ENCODE data around the gene CTSD. TPM values are rescaled to one million over a fixed set of nuclear protein-coding genes. Genes with fewer than 3 reads are reported as not detected.

Gene CTSD
- total RNA-seq, 2 experiments from 2014 or later, result 31.7 to 44.1 TPM

DNA sequence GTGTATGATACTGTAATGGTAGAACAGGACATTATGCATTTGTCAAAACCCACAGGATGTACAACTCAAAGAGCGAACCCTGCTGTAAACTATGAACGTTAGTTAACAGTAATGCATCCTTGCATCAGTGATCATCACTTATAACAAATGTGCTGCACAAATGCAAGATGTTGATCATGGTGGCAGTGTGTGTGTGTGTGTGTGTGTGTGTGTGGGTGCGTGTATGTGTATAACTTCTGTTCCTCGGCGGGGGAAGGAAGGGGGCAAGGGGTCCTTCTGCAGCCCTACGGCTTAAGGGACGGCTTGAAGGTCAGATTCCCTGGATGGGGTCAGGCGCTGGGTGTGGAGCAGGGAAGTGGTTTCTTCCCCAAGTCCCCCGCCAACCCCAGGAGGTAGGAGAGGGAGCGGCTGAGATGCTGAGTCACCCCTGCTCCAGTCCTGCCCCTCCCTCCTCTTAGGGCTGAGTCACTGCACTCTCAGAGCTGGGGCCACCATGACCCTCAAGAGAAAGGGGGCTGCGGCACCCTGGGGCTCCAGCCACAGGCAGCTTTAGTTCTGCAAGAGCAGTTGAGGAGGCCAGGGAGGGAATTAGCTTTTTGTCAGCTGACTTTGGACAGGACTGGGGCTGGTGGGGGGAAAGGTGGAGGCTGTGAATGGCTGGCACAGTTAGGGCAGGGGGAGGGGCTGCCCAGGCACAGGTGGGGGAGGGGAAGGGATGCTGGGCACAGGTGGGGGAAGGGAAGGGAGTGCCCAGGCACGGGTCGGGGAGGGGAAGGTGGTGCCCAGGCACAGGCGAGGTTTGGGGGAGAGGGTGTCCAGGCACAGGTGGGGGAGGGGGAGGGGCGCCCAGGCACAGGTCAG, 8.8 kb upstream of the CTSD start:
- H3K4me3 ChIP-seq (ENCODE audit: low read depth, low read length, poor library complexity, severe bottlenecking), result no peak overlapping the region
- H3K9me3 ChIP-seq (ENCODE audit: low read length), result no peaks in the 10 kb centered on the region
- DNase-seq (ENCODE audit: low spot score), result peak; percentile 13
- 0 out of 2 replicates have a peak overlapping the region, but pooled peaks have one; percentile 35 for H2AFZ ChIP-seq (ENCODE audit: low read length)
- no peaks in the 10 kb centered on the region for H3K79me2 ChIP-seq (ENCODE audit: insufficient read depth, low read depth, low read length)
- ChIA-PET CTCF (ENCODE audit: unreplicated experiment) (no interaction called here), POLR2A (interaction anchor here (0.6 kb wide), 1 partner anchor 11 kb away, joined by 3 read pairs; no protein-coding TSS in a partner anchor)
- H3K36me3 ChIP-seq (ENCODE audit: insufficient read depth, low read length), result no peaks in the 10 kb centered on the region
- TF ChIP-seq, protein P1, sequence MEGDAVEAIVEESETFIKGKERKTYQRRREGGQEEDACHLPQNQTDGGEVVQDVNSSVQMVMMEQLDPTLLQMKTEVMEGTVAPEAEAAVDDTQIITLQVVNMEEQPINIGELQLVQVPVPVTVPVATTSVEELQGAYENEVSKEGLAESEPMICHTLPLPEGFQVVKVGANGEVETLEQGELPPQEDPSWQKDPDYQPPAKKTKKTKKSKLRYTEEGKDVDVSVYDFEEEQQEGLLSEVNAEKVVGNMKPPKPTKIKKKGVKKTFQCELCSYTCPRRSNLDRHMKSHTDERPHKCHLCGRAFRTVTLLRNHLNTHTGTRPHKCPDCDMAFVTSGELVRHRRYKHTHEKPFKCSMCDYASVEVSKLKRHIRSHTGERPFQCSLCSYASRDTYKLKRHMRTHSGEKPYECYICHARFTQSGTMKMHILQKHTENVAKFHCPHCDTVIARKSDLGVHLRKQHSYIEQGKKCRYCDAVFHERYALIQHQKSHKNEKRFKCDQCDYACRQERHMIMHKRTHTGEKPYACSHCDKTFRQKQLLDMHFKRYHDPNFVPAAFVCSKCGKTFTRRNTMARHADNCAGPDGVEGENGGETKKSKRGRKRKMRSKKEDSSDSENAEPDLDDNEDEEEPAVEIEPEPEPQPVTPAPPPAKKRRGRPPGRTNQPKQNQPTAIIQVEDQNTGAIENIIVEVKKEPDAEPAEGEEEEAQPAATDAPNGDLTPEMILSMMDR (conservative IDR thresholded peaks at IDR 0.05; ENCODE audit: low read length), result no peak
- no peak for TF ChIP-seq EZH2phosphoT487 (IDR thresholded peaks at IDR 0.05; ENCODE audit: borderline replicate concordance, low read depth, low read length)
- H3K4me1 ChIP-seq (ENCODE audit: insufficient read depth, low read length, poor library complexity, severe bottlenecking), result peaks cover 5% of the 10 kb centered on the region
- H3K27ac ChIP-seq (ENCODE audit: low read depth, low read length, poor library complexity, severe bottlenecking), result no peak overlapping the region
- H3K4me2 ChIP-seq (ENCODE audit: low read length), result peak overlapping the region; percentile 28; the same call in 1 of the 2 replicates
- intact Hi-C loops (cut with micrococcal nuclease; ENCODE audit: unreplicated experiment), result no loop called here
- H4K20me1 ChIP-seq (ENCODE audit: insufficient read depth, low read length), result no peaks in the 10 kb centered on the region
- no TSS peak for BruUV-seq (replicated peaks)
- H3K9me2 ChIP-seq (ENCODE audit: insufficient read depth, low read length), result no peaks in the 10 kb centered on the region

- no peak overlapping the region for H3K27ac ChIP-seq (ENCODE audit: low read depth, low read length, poor library complexity, severe bottlenecking)
- H2AFZ ChIP-seq (ENCODE audit: low read length), result no peak overlapping the region
- POLR2A ChIA-PET, result interaction anchor here (0.6 kb wide), 1 partner anchor 12 kb away, joined by 3 read pairs; no protein-coding TSS in a partner anchor
- BruUV-seq (replicated peaks), result no TSS peak
- peak overlapping the region; percentile 28; the same call in 1 of the 2 replicates for H3K4me2 ChIP-seq (ENCODE audit: low read length)
- no peaks in the 10 kb centered on the region for H3K36me3 ChIP-seq (ENCODE audit: insufficient read depth, low read length)
- CTCF ChIA-PET (ENCODE audit: unreplicated experiment), result no interaction called here
- peaks cover 5% of the 10 kb centered on the region for H3K4me1 ChIP-seq (ENCODE audit: insufficient read depth, low read length, poor library complexity, severe bottlenecking)
- H3K4me3 ChIP-seq (ENCODE audit: low read depth, low read length, poor library complexity, severe bottlenecking), result no peak overlapping the region
- DNase-seq (ENCODE audit: low spot score), result no peak
- H3K9me2 ChIP-seq (ENCODE audit: insufficient read depth, low read length), result no peaks in the 10 kb centered on the region
- H3K79me2 ChIP-seq (ENCODE audit: insufficient read depth, low read depth, low read length), result no peaks in the 10 kb centered on the region
- intact Hi-C loops (cut with micrococcal nuclease; ENCODE audit: unreplicated experiment), result no loop called here
- no peaks in the 10 kb centered on the region for H4K20me1 ChIP-seq (ENCODE audit: insufficient read depth, low read length)
- no peak for TF ChIP-seq EZH2phosphoT487 (IDR thresholded peaks at IDR 0.05; ENCODE audit: borderline replicate concordance, low read depth, low read length)
- TF ChIP-seq, protein P1 (conservative IDR thresholded peaks at IDR 0.05; ENCODE audit: low read length), result no peak
- no peaks in the 10 kb centered on the region for H3K9me3 ChIP-seq (ENCODE audit: low read length)
Measured at GRCh38 chr11:1771700-1772099, 8.0 kb upstream of the CTSD start.

DNA sequence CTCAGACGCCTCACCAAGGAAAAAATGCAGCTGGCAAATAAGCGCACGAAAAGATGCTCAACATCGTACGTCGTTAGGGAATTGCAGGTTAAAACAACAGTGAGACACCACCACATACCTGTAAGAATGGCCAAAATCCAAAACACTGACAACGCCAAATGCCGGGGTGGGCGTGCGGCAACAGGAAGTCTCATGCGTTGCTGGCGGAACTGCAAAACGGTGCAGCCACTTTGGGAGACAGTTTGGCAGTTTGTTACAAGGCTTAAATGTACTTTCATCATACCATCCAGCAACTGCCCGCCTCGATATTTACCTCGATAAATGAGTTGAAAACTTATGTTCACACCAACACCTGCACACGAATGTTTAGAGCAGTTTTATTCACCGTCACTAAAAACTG, 7.5 kb upstream of the CTSD start:
- CTCF ChIA-PET (ENCODE audit: unreplicated experiment), result no interaction called here
- no peaks in the 10 kb centered on the region for H3K9me2 ChIP-seq (ENCODE audit: insufficient read depth, low read length)
- H2AFZ ChIP-seq (ENCODE audit: low read length), result no peak overlapping the region
- no TSS peak for BruUV-seq (replicated peaks)
- H3K4me2 ChIP-seq (ENCODE audit: low read length), result no peak overlapping the region
- no peaks in the 10 kb centered on the region for H3K9me3 ChIP-seq (ENCODE audit: low read length)
- no peaks in the 10 kb centered on the region for H3K79me2 ChIP-seq (ENCODE audit: insufficient read depth, low read depth, low read length)
- no peak for DNase-seq (ENCODE audit: low spot score)
- peaks cover 5% of the 10 kb centered on the region for H3K4me1 ChIP-seq (ENCODE audit: insufficient read depth, low read length, poor library complexity, severe bottlenecking)
- intact Hi-C loops (cut with micrococcal nuclease; ENCODE audit: unreplicated experiment), result no loop called here
- POLR2A ChIA-PET, result no interaction called here
- H3K36me3 ChIP-seq (ENCODE audit: insufficient read depth, low read length), result no peaks in the 10 kb centered on the region
- TF ChIP-seq, protein P1 (conservative IDR thresholded peaks at IDR 0.05; ENCODE audit: low read length), result no peak
- H3K4me3 ChIP-seq (ENCODE audit: low read depth, low read length, poor library complexity, severe bottlenecking), result no peak overlapping the region
- no peak overlapping the region for H3K27ac ChIP-seq (ENCODE audit: low read depth, low read length, poor library complexity, severe bottlenecking)
- no peaks in the 10 kb centered on the region for H4K20me1 ChIP-seq (ENCODE audit: insufficient read depth, low read length)

Data from OCI-LY7 (cell line).